Muscle of back (tissue), 11 donors: Measurements from ENCODE around the gene CASZ1. TPM values are rescaled to one million over a fixed set of nuclear protein-coding genes. Genes with fewer than 3 reads are reported as not detected.

Experiments used
- DNase-seq, 3 donors: peaks; one replicate each; pipeline versions ENCODE4 v3.0.0 to v3.0.0-alpha.2; 2013
- polyA plus RNA-seq, 10 donors: library from polyadenylated mRNA; unstranded; fragments of 120-200 nt; gene quantifications; one replicate each; pipeline ENCODE4 v1.2.1, GENCODE V29; 2013; ENCODE audit not compliant: insufficient read length in 10 of 10

Gene CASZ1
- polyA plus RNA-seq, 10 donors = 28.3 to 57.9 (median 43.4) TPM

GRCh38 chr1:10626131-10626731 is 170.2 kb downstream of the CASZ1 start:
- DNase-seq = peak in 1 of 3 donors; percentile 54

DNA sequence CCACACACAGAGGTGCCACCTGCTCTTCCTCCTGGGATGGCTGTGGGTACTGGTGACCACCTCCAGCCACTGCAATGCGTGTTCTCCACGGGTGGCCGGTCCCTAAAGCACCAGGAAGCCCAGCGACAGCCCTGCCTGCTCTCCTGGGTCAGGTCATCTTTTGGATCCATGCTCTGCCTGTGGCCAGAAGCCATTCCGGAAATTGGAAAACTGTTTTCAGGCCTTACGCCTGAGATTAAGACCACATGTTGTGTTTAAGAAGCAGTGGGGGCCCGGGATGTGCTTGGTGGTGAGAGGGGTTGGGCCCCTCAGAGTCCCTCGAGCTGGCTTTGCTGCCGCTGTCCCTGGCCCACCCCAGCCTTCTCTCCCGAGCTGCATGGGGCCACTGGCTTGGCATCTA is 170.9 kb downstream of the CASZ1 start:
- peak in 2 of 3 donors; percentile 58 to 83 for DNase-seq

DNA sequence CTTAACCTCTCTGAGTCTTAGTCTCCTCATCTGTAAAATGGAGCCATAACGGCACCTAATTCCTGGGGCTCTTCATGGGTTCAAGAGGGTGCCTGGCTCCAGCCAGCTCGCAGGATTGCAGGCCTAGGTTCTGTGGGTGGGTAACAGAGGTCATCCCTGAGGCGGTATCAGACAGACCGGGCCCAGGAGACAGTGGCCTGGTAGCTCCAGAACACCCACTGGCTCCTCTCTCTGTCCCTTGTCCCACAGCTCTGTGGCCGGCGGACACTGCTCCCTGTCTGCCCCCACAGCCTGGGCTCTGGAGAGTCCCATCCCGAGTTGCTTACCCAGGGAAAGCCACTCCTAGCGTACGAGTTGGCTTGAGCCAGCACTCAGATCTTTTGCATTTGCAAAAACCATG is 171.4 kb downstream of the CASZ1 start:
- no peak for DNase-seq

DNA sequence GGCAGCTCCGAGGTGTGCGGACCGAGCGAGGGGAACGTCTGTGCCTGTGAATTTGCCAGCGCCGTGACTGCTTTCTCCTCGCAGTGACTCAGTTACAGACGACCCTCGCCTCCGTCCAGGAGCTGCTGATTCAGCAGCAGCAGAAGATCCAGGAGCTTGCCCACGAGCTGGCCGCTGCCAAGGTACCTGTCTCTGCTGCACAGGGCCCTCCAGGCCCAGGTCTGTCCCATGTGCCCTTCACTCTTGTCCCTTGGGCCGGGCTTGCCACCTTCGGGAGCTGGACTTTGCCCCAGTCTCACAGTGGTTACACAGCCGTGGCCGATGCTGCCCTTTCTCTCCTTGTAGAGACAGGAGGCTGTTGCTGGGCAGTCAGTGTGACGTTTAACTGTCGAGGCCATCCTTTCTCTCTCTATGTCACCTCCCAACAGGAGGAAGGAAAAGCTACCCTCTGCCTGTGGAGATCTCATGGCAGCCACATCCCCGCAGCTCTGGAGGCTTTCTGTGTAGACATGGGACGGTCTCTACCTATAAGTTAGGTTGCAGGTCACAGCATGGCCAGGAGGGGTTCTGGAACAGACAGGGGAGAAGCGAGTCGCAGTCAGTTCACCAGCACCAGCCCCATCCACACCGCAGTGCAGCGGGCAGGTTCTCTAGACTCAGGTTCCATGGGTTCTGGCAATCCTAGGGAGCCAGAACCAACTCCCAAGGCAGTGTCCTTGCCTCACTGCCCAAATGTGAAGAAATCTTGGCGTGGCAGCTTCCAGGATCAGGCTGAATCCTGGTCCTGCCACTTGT is 172.0 kb downstream of the CASZ1 start:
- DNase-seq = no peak

DNA sequence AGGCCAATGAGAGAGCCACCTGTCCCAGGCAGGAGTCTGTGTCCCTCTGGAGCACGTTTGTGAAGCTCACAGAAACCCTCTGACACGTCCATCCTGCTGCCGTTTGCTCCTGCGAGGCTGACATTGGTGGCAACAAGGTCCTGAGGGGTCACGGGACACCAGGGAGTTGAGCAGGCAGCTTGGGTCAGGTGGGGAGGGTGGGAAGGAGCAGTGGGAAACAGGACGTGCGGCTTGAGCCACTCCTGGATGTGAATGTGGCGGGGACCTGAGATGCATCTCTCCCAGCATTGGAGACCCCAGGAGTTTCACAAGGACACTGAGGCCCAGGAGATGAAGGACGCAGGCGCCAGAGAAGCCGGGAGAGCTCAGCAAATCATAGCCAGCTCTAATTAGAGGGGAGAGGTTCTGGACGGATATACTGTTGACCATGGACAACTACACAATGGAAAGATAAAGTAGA is 172.7 kb downstream of the CASZ1 start:
- no peak for DNase-seq

GRCh38 chr1:10622910-10623685 is 173.3 kb downstream of the CASZ1 start:
- DNase-seq = no peak

DNA sequence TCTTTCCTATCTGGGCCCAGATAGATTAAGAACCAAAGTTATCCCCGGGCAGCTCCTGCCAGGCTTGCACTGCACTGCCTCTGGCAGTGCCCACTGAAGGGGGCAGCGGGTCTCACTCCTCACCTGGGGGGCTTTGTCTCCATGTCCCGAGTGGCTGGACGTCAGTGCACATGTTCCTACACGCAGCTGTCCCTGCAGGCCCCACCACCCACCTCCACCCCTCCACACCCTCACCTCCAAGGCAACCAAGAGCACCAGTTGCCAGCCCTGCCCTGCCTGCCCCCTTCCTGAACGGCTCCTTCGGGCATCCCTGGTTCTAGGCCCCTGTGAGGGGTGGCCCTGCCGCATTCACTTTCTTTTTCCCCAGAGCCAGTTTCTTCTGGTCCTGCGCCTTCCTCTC is 174.5 kb downstream of the CASZ1 start:
- no peak for DNase-seq

GRCh38 chr1:10620776-10621175 is 175.7 kb downstream of the CASZ1 start:
- DNase-seq = no peak

DNA sequence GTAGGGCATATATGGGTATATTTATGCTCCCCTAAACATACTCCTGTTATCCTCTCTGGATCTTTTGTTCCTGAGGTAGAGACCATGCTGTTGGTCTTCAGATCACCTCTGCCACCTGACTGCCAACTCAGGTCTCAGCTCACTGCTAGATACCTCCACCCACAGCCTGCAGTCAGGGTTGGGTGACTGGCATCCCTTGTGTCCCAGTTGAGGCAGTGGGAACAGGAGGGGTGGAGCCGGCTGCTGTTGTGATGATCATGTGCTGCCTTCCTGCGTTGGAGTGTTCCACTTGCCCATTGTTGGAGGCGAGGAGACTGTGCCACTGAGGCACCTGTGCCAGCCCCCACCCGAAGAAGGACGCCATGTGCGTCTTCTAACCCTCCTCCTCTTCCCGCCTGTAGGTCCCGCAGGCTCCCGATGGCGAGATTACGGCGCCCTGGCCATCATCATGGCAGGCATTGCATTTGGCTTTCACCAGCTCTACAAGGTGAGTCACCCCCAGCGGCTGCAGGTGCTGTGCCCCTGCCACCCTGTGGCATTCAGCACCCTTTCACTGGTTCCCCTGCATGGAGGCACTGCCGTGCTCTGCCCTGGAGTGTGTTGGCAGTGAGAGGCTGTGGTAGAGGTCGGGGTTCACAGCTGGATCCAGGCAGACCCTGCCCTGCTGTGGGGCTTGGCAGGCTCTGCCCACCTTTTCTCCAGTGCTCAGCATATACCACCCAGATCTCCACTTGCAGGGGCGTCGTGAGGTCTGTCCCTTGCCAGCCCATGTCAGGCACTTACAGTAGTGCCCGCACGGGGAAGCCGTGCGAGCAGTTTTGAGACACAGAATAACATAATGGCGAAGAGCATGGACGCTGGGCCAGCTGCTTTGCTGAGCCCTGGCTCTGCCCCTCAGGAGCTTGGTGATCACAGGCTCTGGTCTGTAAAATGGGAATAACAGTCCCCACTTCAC is 178.2 kb downstream of the CASZ1 start:
- no peak for DNase-seq

DNA sequence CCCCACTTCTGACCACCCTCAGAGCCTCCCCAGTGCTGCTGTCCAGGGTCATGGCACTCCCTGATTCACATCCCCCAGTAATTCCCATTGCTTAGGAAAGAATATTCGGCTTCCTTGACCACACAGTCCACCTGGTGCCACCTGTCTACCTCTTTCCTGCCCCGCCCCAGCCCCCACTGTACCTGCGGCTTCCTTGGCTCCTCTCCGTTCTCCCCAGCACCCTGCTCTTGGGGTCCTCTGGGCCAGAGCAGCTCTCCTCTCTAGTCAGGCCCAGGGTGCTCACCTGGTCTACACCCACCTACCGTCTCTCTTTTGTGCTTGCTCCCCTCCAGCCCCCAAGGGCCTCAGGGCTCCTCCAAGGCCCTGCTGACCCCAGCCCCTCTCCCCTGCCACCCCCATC is 179.1 kb downstream of the CASZ1 start:
- DNase-seq = no peak

DNA sequence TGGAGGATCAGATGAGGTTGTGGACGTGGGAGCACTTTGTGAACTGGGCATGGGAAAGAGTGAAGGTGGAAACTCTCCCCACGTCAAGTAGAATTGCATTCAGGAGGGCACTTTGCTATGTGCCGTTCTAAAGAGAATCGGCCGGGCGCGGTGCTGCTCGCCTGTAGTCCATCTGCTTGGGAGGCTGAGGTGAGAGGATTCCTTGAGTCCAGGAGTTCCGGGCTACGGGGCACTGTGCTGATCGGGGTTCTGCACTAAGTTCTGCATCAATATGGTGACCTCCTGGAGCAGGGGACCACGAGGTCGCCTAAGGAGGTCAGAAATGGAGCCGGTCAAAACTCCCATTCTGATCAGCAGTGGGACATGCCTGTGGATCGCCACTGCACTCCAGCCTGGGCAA is 179.8 kb downstream of the CASZ1 start:
- no peak for DNase-seq

- no peak for DNase-seq
Observed at GRCh38 chr1:10615932-10616671, 180.3 kb downstream of the CASZ1 start.

- no peak for DNase-seq
Observed at GRCh38 chr1:10615332-10615731, 181.1 kb downstream of the CASZ1 start.

- no peak for DNase-seq
Observed at GRCh38 chr1:10614377-10615225, 181.8 kb downstream of the CASZ1 start.

DNA sequence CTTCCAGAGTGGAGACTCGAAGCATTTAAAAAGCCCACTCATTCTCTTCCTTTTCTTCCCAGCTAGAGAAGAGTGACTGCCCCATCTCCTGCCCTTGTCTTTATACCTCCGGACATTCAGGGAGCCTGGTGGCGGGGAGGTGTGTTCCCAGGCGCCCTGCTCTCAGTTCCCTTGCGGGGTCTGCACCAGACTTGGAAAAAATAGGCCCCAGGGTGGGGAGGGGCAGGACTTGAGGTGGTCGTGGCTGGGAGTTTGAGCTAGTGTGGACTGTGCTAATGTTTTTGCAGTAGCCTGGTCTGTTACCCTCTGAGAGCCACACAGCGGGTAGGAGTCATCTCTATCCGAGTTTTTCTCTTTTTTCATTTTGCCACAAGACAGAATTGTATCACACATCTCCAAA is 182.6 kb downstream of the CASZ1 start:
- no peak for DNase-seq

DNA sequence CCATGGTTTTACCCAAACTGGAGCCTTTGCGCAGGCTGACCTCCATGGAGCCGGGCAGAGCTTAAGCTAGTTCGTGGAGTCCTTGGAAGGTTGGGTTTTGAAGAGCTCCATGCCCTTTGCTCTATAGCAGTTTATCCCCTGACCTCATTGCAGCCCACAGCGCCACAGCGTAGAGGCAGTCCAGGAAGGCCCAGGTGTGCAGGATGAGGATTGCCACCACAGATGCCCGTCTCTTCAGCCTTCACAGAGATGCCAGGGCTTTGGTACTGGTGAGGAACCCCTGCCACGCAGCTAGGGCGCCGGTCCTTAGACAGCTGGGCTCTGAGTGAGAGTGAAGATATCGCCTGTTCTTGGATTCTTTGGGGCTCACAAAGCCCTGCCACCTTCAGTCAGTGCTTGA is 183.1 kb downstream of the CASZ1 start:
- DNase-seq = no peak

GRCh38 chr1:10612436-10613160 is 183.8 kb downstream of the CASZ1 start:
- DNase-seq = no peak

DNA sequence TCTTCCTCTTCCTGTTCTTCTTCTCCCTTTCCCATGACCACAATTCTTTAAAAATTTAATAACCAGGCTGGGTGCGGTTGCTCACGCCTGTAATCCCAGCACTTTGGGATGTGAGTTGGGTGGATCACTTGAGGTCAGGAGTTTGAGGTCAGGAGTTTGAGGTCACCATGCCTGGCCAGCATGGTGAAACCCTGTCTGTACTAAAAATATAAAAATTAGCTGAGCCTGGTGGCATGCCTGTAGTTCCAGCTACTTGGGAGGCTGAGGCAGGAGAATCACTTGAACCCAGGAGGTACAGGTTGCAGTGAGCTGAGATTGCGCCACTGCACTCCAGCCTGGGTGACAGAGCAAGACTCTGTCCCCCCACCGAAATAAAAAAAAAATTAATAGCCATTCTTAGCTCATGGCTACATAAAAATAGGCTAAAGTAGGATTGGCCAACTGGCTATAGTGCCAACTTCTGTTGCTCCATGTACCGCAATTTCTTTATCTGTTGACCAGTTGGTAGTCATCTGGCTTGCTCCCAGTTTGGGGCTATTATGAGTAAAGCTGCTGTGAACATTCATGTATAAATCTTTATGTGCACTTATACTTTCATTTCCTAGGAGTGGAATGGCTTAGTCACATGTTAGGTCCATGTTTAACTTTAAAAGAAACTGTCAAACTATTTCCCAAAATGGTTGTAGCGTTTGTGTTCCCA is 185.4 kb downstream of the CASZ1 start:
- no peak for DNase-seq
